Neural progenitor cell (in vitro differentiated cells): ENCODE measurements around the gene C2orf76.

Experiments
- CTCF ChIP-seq: fragments of 200-600 bp; sonication (generic); IDR thresholded peaks from 2 replicates; pipeline ENCODE4 v1.5.1; 2017; ENCODE audit warnings: antibody characterized with exemption, mild to moderate bottlenecking
- EZH2 ChIP-seq: fragments of 200-600 bp; sonication (generic); IDR thresholded peaks from 2 replicates; pipeline ENCODE4 v1.6.1; 2017; ENCODE audit warnings: antibody characterized with exemption, mild to moderate bottlenecking, moderate library complexity

- TF ChIP-seq CTCF = no peak
- TF ChIP-seq EZH2 = no peak
Measured at GRCh38 chr2:119402106-119402505, 35.5 kb upstream of the C2orf76 start.
